LNCAP (cell line): ENCODE measurements around the gene CCDC63.

Experiments
- CTCF ChIP-seq: fragments of 450-650 bp; IDR thresholded peaks from 2 replicates; pipeline ENCODE4 v1.5.1; 2017; ENCODE audit warnings: mild to moderate bottlenecking

Gene CCDC63

DNA sequence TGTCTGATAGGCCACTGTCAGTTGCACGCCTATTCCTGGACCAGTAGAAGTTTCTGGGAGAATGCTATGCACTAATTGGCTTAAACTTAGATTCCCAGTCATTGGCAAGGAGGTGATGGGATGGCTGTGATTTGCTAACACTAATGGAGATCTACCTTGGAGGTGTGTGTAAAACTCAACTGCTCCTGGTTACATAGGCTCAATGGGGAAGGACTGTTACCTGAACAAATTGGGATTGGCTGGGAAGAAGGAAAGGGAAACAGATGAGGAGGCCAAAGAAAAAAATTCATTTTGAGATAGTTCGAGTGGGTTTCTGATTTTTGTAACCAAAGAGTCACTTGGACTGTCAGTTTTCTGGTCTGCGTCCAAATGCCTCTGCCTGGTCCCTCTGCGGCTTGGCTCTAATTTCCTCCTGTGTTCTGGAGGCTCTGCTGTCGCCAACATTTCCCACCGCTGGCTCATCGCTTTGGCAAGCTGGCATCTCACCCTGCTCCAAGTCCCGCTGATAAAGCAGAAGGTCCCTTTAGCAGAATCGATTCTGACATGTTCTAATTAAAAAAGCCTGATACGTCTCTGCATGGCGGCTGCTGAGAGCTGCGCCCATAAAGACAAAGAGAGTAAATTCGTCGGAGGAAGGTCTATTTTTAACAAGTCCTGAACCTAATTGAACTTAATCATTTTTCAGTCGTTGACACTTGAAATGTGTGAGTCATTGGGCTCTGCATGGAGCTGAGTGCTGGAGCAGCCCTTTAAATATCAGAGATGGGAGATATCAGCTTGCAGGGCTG is 2.0 kb upstream of the CCDC63 start:
- TF ChIP-seq CTCF: no peak

DNA sequence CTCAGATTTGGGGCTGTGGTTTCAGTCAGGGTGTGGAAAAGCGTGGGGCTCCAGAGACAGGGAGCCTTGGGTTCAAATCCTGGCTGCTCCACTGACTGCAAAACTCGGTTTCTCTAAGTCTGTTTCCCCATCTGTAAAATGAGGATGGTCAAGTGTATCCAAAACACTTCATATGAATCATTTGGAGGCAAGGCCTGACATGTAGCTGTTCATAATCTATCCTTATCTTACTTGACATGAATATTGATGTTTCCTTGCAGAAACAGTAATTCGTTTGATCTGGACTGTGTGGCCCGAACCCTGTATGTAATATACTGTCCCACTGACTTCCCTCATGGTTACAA is 1.5 kb upstream of the CCDC63 start:
- TF ChIP-seq CTCF: no peak

GRCh38 chr12:110848314-110848923 is 1.6 kb downstream of the CCDC63 start:
- no peak for TF ChIP-seq CTCF

DNA sequence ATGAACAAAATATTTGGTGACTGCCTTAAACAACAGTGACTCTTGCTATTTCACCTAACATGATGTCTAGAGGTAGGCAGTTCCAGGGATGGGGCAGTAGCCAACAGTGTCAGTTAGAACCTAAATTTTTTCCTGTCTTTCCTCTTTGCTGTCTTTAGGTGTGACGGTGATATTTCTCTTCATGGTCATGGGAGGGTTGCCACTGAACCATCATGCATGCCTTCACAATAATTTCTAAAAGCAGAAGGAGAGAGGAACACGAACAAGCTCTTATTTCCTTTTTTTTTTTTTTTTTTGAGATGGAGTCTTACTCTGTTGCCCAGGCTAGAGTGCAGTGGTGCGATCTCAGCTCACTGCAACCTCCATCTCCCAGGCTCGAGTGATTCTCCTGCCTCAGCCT is 2.4 kb downstream of the CCDC63 start:
- no peak for TF ChIP-seq CTCF

DNA sequence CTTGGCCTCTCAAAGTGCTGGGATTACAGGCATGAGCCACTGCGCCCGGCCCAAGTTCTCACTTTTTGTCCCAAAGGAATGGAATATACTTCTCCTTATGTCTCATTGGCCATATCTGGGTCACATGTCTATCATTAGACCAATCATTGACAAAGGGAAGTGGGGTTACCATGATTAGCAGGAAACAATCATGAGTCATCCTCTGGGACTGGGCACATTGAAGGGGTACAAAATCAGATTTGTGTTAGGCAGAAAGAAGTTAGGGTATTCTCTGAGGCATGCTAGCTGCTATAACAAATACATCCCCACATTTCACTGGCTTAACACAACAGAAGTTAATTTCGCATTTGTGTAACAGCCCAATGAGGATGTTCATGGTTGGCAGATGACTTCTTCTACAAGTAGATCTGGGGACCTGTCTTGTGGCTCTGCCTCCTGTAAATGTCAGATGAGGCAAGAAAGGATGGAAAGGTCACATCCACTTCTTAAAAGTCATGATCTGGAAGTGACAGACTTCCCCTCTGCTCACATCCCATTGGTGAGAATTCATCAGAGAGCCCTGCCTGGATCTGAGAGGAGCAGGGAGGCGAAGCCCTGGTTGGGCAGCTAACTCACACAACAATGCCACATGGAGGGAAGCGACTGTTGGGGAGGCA is 3.1 kb downstream of the CCDC63 start:
- TF ChIP-seq CTCF: no peak

DNA sequence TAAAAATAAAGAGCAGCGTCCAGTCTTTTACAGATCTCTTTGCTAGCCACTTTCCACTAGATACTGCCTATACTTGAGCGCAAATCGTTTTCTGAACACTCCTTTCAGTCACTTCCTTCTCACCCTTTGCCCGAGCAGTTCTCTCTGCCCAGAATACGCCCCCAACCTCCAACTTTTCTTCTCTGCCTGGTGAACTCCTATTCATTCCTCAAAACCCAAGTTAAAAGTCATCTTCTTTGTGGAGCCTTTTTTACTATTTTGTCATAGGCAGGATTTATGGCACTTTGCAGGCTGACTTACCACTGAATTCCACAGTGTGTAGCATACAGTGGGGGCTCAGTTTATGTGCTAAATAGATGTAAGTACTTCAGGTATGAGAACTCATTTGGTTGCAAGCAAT is 4.0 kb downstream of the CCDC63 start:
- TF ChIP-seq CTCF: no peak

- no peak for TF ChIP-seq CTCF
Observed at GRCh38 chr12:110853836-110854235, 7.0 kb downstream of the CCDC63 start.
